ENCODE data around the gene SS18L1.

DNA sequence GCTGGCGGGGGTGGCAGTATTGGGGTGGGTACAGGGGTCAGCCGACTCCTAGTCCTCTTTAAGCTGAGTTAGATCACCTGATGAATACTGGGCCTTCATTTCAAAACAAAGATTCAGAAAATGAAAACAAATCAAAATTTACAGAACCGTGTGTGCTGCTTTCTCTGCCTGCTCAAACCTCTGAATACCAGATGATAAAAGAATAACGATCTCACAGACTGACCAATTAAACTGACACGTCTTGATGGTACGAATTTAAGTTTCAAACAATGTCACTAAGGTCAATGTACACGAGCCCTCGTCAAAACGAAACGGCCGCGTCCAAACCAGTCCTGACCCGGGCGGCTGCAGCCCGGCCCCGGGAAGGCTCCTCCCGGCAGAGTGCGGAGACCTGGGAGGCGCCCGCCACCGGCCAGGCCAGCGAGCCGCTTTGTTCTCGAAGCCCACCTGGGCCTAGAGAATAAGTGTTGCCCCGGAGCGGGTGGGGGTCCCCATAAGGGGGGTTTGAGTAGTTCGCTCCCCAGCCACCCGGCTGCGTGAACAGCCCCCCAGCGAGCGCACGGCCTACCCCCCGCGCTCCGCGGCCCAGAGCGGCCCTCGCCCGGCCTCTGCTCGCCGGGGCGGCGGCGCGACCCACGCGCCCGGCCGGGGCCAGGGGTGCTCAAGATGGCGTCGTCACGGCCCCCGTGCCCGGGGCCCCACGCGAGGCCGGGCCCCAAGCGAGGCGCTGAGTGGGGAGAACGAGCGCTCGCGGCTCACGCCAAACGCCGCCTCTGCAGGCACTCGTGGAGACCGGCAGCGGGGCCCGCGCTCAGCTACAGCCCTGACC is 1.1 kb upstream of the SS18L1 start:
- TF ChIP-seq ESRRG (CRISPR knock-in tag; IDR thresholded peaks at IDR 0.05), result no peak
- TF ChIP-seq, protein P1, sequence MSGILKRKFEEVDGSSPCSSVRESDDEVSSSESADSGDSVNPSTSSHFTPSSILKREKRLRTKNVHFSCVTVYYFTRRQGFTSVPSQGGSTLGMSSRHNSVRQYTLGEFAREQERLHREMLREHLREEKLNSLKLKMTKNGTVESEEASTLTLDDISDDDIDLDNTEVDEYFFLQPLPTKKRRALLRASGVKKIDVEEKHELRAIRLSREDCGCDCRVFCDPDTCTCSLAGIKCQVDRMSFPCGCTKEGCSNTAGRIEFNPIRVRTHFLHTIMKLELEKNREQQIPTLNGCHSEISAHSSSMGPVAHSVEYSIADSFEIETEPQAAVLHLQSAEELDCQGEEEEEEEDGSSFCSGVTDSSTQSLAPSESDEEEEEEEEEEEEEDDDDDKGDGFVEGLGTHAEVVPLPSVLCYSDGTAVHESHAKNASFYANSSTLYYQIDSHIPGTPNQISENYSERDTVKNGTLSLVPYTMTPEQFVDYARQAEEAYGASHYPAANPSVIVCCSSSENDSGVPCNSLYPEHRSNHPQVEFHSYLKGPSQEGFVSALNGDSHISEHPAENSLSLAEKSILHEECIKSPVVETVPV (CRISPR knock-in tag; IDR thresholded peaks at IDR 0.05), result no peak
- TF ChIP-seq, protein P2, sequence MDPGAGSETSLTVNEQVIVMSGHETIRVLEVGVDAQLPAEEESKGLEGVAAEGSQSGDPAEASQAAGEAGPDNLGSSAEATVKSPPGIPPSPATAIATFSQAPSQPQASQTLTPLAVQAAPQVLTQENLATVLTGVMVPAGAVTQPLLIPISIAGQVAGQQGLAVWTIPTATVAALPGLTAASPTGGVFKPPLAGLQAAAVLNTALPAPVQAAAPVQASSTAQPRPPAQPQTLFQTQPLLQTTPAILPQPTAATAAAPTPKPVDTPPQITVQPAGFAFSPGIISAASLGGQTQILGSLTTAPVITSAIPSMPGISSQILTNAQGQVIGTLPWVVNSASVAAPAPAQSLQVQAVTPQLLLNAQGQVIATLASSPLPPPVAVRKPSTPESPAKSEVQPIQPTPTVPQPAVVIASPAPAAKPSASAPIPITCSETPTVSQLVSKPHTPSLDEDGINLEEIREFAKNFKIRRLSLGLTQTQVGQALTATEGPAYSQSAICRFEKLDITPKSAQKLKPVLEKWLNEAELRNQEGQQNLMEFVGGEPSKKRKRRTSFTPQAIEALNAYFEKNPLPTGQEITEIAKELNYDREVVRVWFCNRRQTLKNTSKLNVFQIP (CRISPR knock-in tag; IDR thresholded peaks at IDR 0.05; ENCODE audit: borderline replicate concordance, low read depth), result no peak
- TF ChIP-seq PPARA (CRISPR knock-in tag; IDR thresholded peaks at IDR 0.05; ENCODE audit: borderline replicate concordance), result no peak
- TF ChIP-seq, protein P3, sequence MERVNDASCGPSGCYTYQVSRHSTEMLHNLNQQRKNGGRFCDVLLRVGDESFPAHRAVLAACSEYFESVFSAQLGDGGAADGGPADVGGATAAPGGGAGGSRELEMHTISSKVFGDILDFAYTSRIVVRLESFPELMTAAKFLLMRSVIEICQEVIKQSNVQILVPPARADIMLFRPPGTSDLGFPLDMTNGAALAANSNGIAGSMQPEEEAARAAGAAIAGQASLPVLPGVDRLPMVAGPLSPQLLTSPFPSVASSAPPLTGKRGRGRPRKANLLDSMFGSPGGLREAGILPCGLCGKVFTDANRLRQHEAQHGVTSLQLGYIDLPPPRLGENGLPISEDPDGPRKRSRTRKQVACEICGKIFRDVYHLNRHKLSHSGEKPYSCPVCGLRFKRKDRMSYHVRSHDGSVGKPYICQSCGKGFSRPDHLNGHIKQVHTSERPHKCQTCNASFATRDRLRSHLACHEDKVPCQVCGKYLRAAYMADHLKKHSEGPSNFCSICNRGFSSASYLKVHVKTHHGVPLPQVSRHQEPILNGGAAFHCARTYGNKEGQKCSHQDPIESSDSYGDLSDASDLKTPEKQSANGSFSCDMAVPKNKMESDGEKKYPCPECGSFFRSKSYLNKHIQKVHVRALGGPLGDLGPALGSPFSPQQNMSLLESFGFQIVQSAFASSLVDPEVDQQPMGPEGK (CRISPR knock-in tag; IDR thresholded peaks at IDR 0.05; ENCODE audit: borderline replicate concordance), result no peak
- TF ChIP-seq ZFP3 (CRISPR knock-in tag; IDR thresholded peaks at IDR 0.05), result no peak
- no peak for TF ChIP-seq RARB (CRISPR knock-in tag; IDR thresholded peaks at IDR 0.05)

Measured in SK-N-SH treated with all-trans-retinoic acid at 6 μM for 48 hours (cell line).